ENCODE data around the gene ARIH2. TPM values are rescaled to one million over a fixed set of nuclear protein-coding genes. Genes with fewer than 3 reads are reported as not detected.

Gene ARIH2
- total and polyA plus RNA-seq, 2 of the 8 experiments (the other 6 are each of a cell fraction or from before 2014, with no cell fraction given), result 72.9 to 136 TPM

DNA sequence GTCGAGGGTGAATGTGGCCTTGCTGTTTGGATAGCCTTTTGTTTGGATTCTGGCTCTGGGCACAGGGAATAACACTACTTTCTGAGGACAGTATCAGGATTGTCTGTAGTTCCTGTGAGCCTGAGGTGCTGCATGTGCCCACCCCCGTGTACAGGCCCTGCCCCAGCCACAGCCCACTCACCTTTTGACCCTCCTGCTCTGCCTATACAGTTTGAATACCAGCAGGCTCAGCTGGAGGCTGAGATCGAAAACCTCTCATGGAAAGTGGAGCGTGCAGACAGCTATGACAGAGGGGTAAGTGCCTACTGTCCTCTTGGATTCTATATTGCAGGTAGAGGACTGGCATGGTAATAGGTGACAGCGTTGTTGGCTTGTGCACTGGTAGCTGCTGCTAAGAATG lies 64.0 kb downstream of the ARIH2 start:
- WGBS, 2 experiments (ENCODE audit: extremely low coverage in 1 of 2, insufficient coverage in 1 of 2, insufficient read length in 1 of 2, insufficient replicate concordance in 2 of 2, low coverage in 1 of 2, low lambda C conversion rate in 2 of 2, missing lambda C conversion rate in 1 of 2), result 90% methylated on average over 5 of the region's 5 CpGs; no CpG with 5 or more reads in 1 of the 2 experiments
- Histone ChIP-seq H2BK5ac (ENCODE audit: low read depth, low read length) (no peak overlapping the region), H3K14ac (ENCODE audit: insufficient read length) (no peak overlapping the region), H3K79me1 (ENCODE audit: low read depth, low read length) (peaks cover 2% of the 10 kb centered on the region; the same call in 1 of the 2 replicates), H3K9me3 (ENCODE audit: insufficient read depth in 2 of 2, low read depth in 1 of 2, low read length in 1 of 2) (no peaks in the 10 kb centered on the region), H3K23ac (ENCODE audit: insufficient read length) (no peak overlapping the region), H2AFZ (ENCODE audit: low read length) (no peak overlapping the region), H3K4me3 (ENCODE audit: extremely low read depth in 1 of 4, insufficient read depth in 2 of 4, low read depth in 3 of 4, low read length in 4 of 4) (no peak overlapping the region), H4K5ac (ENCODE audit: insufficient read length, low read depth, low read length) (no peak overlapping the region), H3K4me2 (ENCODE audit: insufficient read depth in 1 of 2, low read depth in 2 of 2, low read length in 2 of 2) (no peak overlapping the region), H2BK15ac (ENCODE audit: low read length) (no peak overlapping the region), H3K27ac (ENCODE audit: low read depth, low read length) (no peak overlapping the region), H3K9ac (replicated peaks in 1 of 4; ENCODE audit: extremely low read depth in 1 of 4, low read depth in 3 of 4, low read length in 3 of 4) (no peak overlapping the region), H2BK20ac (ENCODE audit: low read length) (no peak overlapping the region), H2BK12ac (ENCODE audit: low read depth, low read length) (no peak overlapping the region), H2BK120ac (replicated peaks; ENCODE audit: low read depth, low read length) (no peak overlapping the region), H3K18ac (ENCODE audit: extremely low read depth, low read length) (no peak overlapping the region), H3K56ac (replicated peaks; ENCODE audit: insufficient read length, low read depth, low read length) (no peak overlapping the region), H3K27me3 (replicated peaks in 1 of 4; ENCODE audit: control insufficient read depth in 3 of 4, extremely low read depth in 1 of 4, insufficient read depth in 3 of 4, low read length in 3 of 4) (no peaks in the 10 kb centered on the region), H4K8ac (ENCODE audit: extremely low read depth, insufficient read depth, low read length) (0 out of 2 replicates have a peak overlapping the region, but pooled peaks have one; percentile 71), H3K4ac (replicated peaks; ENCODE audit: insufficient read length, low read depth, low read length) (no peak overlapping the region), H3K4me1 (replicated peaks in 1 of 4; ENCODE audit: control insufficient read depth in 3 of 4, insufficient read depth in 4 of 4, low read length in 3 of 4) (no peaks in the 10 kb centered on the region), H3K79me2 (ENCODE audit: control insufficient read depth in 1 of 2, insufficient read depth in 2 of 2, low read length in 2 of 2) (no peaks in the 10 kb centered on the region), H3K23me2 (ENCODE audit: low read depth, low read length) (no peaks in the 10 kb centered on the region), H2AK5ac (ENCODE audit: low read depth, low read length) (no peak overlapping the region), H4K91ac (replicated peaks; ENCODE audit: insufficient read length, low read length) (no peak overlapping the region), H3K36me3 (ENCODE audit: control insufficient read depth in 2 of 4, insufficient read depth in 4 of 4, low read length in 3 of 4) (peaks cover 15 to 63% (median 50%) of the 10 kb centered on the region in 4 experiments), H4K20me1 (replicated peaks in 1 of 2; ENCODE audit: control insufficient read depth in 1 of 2, insufficient read depth in 2 of 2, low read length in 2 of 2) (peaks cover 3 to 11% of the 10 kb centered on the region in 2 experiments)
- DNase-seq (ENCODE audit: low read depth in 1 of 2, low spot score in 2 of 2) (no peak), FAIRE-seq (no peak)
- POLR2A ChIA-PET (ENCODE audit: partially characterized antibody), result interaction anchor here (1.2 kb wide), 1 partner anchor 9 kb away, joined by 3 read pairs; no protein-coding TSS in a partner anchor
- CTCF ChIA-PET (ENCODE audit: partially characterized antibody), result interaction anchor here (1.1 to 19.9 kb wide), 3 partner anchors 16 to 33 kb away, joined by 3 to 467 read pairs (median 3); partner anchors contain the start of genes DALRD3, NDUFAF3 and WDR6
- no peak for TF ChIP-seq HDAC2 (IDR thresholded peaks at IDR 0.05; ENCODE audit: borderline replicate concordance in 1 of 2, low read depth in 2 of 2, low read length in 2 of 2)
- no peak for TF ChIP-seq JUND (IDR thresholded peaks at IDR 0.05; ENCODE audit: low read length)
- TF ChIP-seq BCL11A (IDR thresholded peaks at IDR 0.05; ENCODE audit: low read depth in 2 of 2, low read length in 2 of 2), result no peak
- TF ChIP-seq RXRA (IDR thresholded peaks at IDR 0.05; ENCODE audit: insufficient read depth, low read depth, low read length), result no peak
- TF ChIP-seq TBP (IDR thresholded peaks at IDR 0.05; ENCODE audit: low read depth, low read length), result no peak
- TF ChIP-seq TAF7 (optimal IDR thresholded peaks at IDR 0.05; ENCODE audit: borderline replicate concordance, low read depth, low read length), result no peak
- no peak for TF ChIP-seq CHD2 (IDR thresholded peaks at IDR 0.05; ENCODE audit: low read length)
- TF ChIP-seq GABPA (IDR thresholded peaks at IDR 0.05; ENCODE audit: borderline replicate concordance, insufficient read depth, low read length), result no peak
- no peak for TF ChIP-seq KDM5A (IDR thresholded peaks at IDR 0.05; ENCODE audit: low read length)
- no peak for TF ChIP-seq SUZ12 (IDR thresholded peaks at IDR 0.05; ENCODE audit: low read length)
- TF ChIP-seq KDM4A (IDR thresholded peaks at IDR 0.05; ENCODE audit: low read depth, low read length, severe bottlenecking), result no peak

Measured in H1 (cell line).